BJ (cell line): ENCODE results near the gene MARCO. TPM values are rescaled to one million over a fixed set of nuclear protein-coding genes. Genes with fewer than 3 reads are reported as not detected.

Source experiments
- CTCF ChIA-PET: fragments of 350-600 bp; formaldehyde crosslinking; extraction: SDS; loops from one replicate; lab custom pipeline; 2021; ENCODE audit warnings: antibody characterized with exemption, inconsistent platforms; lab: Yijun Ruan, JAX
- POLR2A ChIA-PET: fragments of 300-600 bp; sonication (Branson Sonifier 250); formaldehyde crosslinking; extraction: SDS; loops from one replicate; lab custom pipeline; 2021; ENCODE audit warnings: antibody characterized with exemption; lab: Charles Lee
- DNase-seq: peaks from one replicate; pipeline ENCODE4 v3.0.0-alpha.2; 2011; ENCODE audit warnings: low read depth
- H3K27me3 ChIP-seq: 2 replicates; pipeline ENCODE4 v1.6.0; 2011; ENCODE audit warnings: low read length; ENCODE audit not compliant: control insufficient read depth, insufficient read depth
- H3K36me3 ChIP-seq: 2 replicates; pipeline ENCODE4 v1.5.1; 2011; ENCODE audit warnings: low read length; ENCODE audit not compliant: control insufficient read depth, insufficient read depth
- H3K4me3 ChIP-seq: 2 replicates; pipeline ENCODE4 v1.5.1; 2011; ENCODE audit warnings: low read depth, mild to moderate bottlenecking, control low read depth, low read length
- polyA plus RNA-seq: library from polyadenylated mRNA; depleted of rRNA; stranded (reverse); fragments of >200 nt; gene quantifications from 2 replicates; pipeline ENCODE4 v1.2.3, GENCODE V29; 2011
- TF ChIP-seq, protein P1 (sequence below): IDR thresholded peaks from 2 replicates; pipeline ENCODE4 v1.5.1; 2011; ENCODE audit warnings: low read depth, mild to moderate bottlenecking, control low read depth, inconsistent platforms, low read length, moderate library complexity; ENCODE audit not compliant: insufficient read depth

The MARCO gene
- polyA plus RNA-seq, 1 experiment = not detected

- no peaks in the 10 kb centered on the region for H3K27me3 ChIP-seq
- no peak overlapping the region for H3K4me3 ChIP-seq
- ChIA-PET CTCF (no interaction called here), POLR2A (no interaction called here)
- H3K36me3 ChIP-seq = no peaks in the 10 kb centered on the region
- DNase-seq = no peak
- TF ChIP-seq, protein P1, sequence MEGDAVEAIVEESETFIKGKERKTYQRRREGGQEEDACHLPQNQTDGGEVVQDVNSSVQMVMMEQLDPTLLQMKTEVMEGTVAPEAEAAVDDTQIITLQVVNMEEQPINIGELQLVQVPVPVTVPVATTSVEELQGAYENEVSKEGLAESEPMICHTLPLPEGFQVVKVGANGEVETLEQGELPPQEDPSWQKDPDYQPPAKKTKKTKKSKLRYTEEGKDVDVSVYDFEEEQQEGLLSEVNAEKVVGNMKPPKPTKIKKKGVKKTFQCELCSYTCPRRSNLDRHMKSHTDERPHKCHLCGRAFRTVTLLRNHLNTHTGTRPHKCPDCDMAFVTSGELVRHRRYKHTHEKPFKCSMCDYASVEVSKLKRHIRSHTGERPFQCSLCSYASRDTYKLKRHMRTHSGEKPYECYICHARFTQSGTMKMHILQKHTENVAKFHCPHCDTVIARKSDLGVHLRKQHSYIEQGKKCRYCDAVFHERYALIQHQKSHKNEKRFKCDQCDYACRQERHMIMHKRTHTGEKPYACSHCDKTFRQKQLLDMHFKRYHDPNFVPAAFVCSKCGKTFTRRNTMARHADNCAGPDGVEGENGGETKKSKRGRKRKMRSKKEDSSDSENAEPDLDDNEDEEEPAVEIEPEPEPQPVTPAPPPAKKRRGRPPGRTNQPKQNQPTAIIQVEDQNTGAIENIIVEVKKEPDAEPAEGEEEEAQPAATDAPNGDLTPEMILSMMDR = no peak
Measured at GRCh38 chr2:118903551-118904479, 38.2 kb upstream of the MARCO start.

GRCh38 chr2:118905206-118905605 lies 36.8 kb upstream of the MARCO start:
- DNase-seq = no peak
- Histone ChIP-seq H3K4me3 (no peak overlapping the region), H3K27me3 (no peaks in the 10 kb centered on the region), H3K36me3 (no peaks in the 10 kb centered on the region)
- TF ChIP-seq, protein P1 = no peak
- ChIA-PET POLR2A (no interaction called here), CTCF (no interaction called here)

GRCh38 chr2:118906186-118906585 lies 35.8 kb upstream of the MARCO start:
- no peak for DNase-seq
- H3K27me3 ChIP-seq = no peaks in the 10 kb centered on the region
- ChIA-PET POLR2A (no interaction called here), CTCF (no interaction called here)
- TF ChIP-seq, protein P1 = no peak
- H3K4me3 ChIP-seq = no peak overlapping the region
- H3K36me3 ChIP-seq = no peaks in the 10 kb centered on the region

DNA sequence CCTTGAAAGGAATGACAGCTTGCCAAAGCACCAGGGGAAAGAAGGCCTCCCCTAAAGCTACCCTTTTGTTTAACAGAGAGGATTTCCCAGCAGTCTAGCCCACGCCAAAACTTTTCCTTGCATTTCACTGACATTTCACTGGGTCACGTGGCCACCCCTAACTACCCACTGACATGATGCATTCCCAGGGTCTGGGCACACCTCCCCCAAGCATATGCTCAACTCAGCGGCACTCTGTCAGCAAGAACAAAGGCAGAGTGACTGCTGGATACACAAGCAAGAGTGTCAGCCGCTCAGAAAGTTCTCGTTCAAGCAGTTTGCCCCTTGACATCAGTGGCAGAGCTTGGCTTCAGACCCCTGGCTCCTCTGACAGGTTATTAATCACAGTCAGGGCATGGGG lies 34.2 kb upstream of the MARCO start:
- POLR2A ChIA-PET = no interaction called here
- CTCF ChIA-PET = interaction anchor here (0.9 to 1.2 kb wide), 2 partner anchors 25 to 26 kb away, joined by 3 to 4 read pairs; no protein-coding TSS in a partner anchor
- TF ChIP-seq, protein P1 = no peak
- H3K4me3 ChIP-seq = no peak overlapping the region
- H3K27me3 ChIP-seq = no peaks in the 10 kb centered on the region
- no peaks in the 10 kb centered on the region for H3K36me3 ChIP-seq
- DNase-seq = no peak

GRCh38 chr2:118909191-118909590 lies 32.8 kb upstream of the MARCO start:
- no peak overlapping the region for H3K4me3 ChIP-seq
- ChIA-PET CTCF (no interaction called here), POLR2A (no interaction called here)
- H3K36me3 ChIP-seq = no peaks in the 10 kb centered on the region
- H3K27me3 ChIP-seq = no peaks in the 10 kb centered on the region
- TF ChIP-seq, protein P1 = no peak
- no peak for DNase-seq
